HG03103 (cell line): ENCODE measurements around the gene RAP2C.

Source experiments
- ATAC-seq: cut with Tn5 transposase; IDR thresholded peaks from one replicate; pipeline ENCODE4 v1.9.1; 2021; ENCODE audit warnings: low read depth; ENCODE audit not compliant: unreplicated experiment

The RAP2C gene

GRCh38 chrX:132219343-132219768 lies at the start of gene RAP2C:
Gene RAP2C (minus strand): TSS chrX:132219447. CDS start chrX:132217268, 2,179 bp downstream.
- ATAC-seq: peak; percentile 48

- ATAC-seq: no peak
Measured at GRCh38 chrX:132267392-132267791, 48.1 kb upstream of the RAP2C start.

GRCh38 chrX:132266583-132267355 lies 47.5 kb upstream of the RAP2C start:
- ATAC-seq: no peak

- no peak for ATAC-seq
Measured at GRCh38 chrX:132263127-132263526, 43.9 kb upstream of the RAP2C start.

- ATAC-seq: no peak
Measured at GRCh38 chrX:132258509-132258908, 39.3 kb upstream of the RAP2C start.

- ATAC-seq: no peak
Measured at GRCh38 chrX:132257116-132257515, 37.9 kb upstream of the RAP2C start.

GRCh38 chrX:132236121-132236520 lies 16.9 kb upstream of the RAP2C start:
- ATAC-seq: no peak

- no peak for ATAC-seq
Measured at GRCh38 chrX:132235488-132235887, 16.2 kb upstream of the RAP2C start.

- no peak for ATAC-seq
Measured at GRCh38 chrX:132231587-132231986, 12.3 kb upstream of the RAP2C start.

GRCh38 chrX:132227383-132228112 lies 8.3 kb upstream of the RAP2C start:
- no peak for ATAC-seq

- no peak for ATAC-seq
Measured at GRCh38 chrX:132226169-132226568, 6.9 kb upstream of the RAP2C start.

GRCh38 chrX:132218100-132218812 lies 991 bp downstream of the RAP2C start:
- peak; percentile 43 for ATAC-seq

- peak; percentile 57 for ATAC-seq
Measured at GRCh38 chrX:132217203-132218073, 1.8 kb downstream of the RAP2C start.

GRCh38 chrX:132216806-132217202 lies 2.4 kb downstream of the RAP2C start:
- ATAC-seq: no peak

GRCh38 chrX:132216283-132216682 lies 3.0 kb downstream of the RAP2C start:
- no peak for ATAC-seq

GRCh38 chrX:132214518-132214917 lies 4.7 kb downstream of the RAP2C start:
- ATAC-seq: no peak

GRCh38 chrX:132209527-132209926 lies 9.7 kb downstream of the RAP2C start:
- ATAC-seq: no peak

GRCh38 chrX:132208422-132208821 lies 10.8 kb downstream of the RAP2C start:
- ATAC-seq: no peak

- no peak for ATAC-seq
Measured at GRCh38 chrX:132207996-132208395, 11.3 kb downstream of the RAP2C start.

- ATAC-seq: no peak
Measured at GRCh38 chrX:132206259-132206658, 13.0 kb downstream of the RAP2C start.
